GM19452 (cell line): Measurements from ENCODE around the gene CYLD.

ENCODE experiments used
- ATAC-seq: cut with Tn5 transposase; IDR thresholded peaks from one replicate; pipeline ENCODE4 v1.9.1; 2021; ENCODE audit not compliant: unreplicated experiment

The CYLD gene

GRCh38 chr16:50741781-50742575 lies at the start of gene CYLD:
Gene CYLD, plus strand, starts transcription at chr16:50742086. Its CDS starts 7,613 bp downstream, at chr16:50749699.
- ATAC-seq: peak; percentile 92

- ATAC-seq: no peak
Measured at GRCh38 chr16:50692644-50692998, 49.3 kb upstream of the CYLD start.

GRCh38 chr16:50692999-50693781 lies 48.7 kb upstream of the CYLD start, which contains the start of gene NOD2:
Gene NOD2, plus strand, starts transcription at chr16:50693606. Its CDS starts 5,890 bp downstream, at chr16:50699496.
- no peak for ATAC-seq

- no peak for ATAC-seq
Measured at GRCh38 chr16:50694206-50694605, 47.7 kb upstream of the CYLD start.

GRCh38 chr16:50695017-50696000 lies 46.6 kb upstream of the CYLD start:
- no peak for ATAC-seq

GRCh38 chr16:50696126-50696525 lies 45.8 kb upstream of the CYLD start:
- ATAC-seq: peak; percentile 34

- ATAC-seq: peak; percentile 47
Measured at GRCh38 chr16:50696575-50697420, 45.1 kb upstream of the CYLD start.

- no peak for ATAC-seq
Measured at GRCh38 chr16:50697421-50697715, 44.5 kb upstream of the CYLD start.

GRCh38 chr16:50697881-50698767 lies 43.8 kb upstream of the CYLD start:
- ATAC-seq: peak; percentile 44

GRCh38 chr16:50699326-50700159 lies 42.3 kb upstream of the CYLD start:
- no peak for ATAC-seq

- no peak for ATAC-seq
Measured at GRCh38 chr16:50702725-50703124, 39.2 kb upstream of the CYLD start.

GRCh38 chr16:50704245-50704644 lies 37.6 kb upstream of the CYLD start:
- ATAC-seq: no peak

- no peak for ATAC-seq
Measured at GRCh38 chr16:50705436-50706110, 36.3 kb upstream of the CYLD start.

- no peak for ATAC-seq
Measured at GRCh38 chr16:50706250-50706649, 35.6 kb upstream of the CYLD start.

GRCh38 chr16:50708373-50709060 lies 33.4 kb upstream of the CYLD start:
- no peak for ATAC-seq

- peak; percentile 61 for ATAC-seq
Measured at GRCh38 chr16:50709061-50709684, 32.7 kb upstream of the CYLD start.

GRCh38 chr16:50709980-50710379 lies 31.9 kb upstream of the CYLD start:
- no peak for ATAC-seq
